DND-41 (cell line): ENCODE results near the gene IL22RA1.

Experiments
- CTCF ChIP-seq: IDR thresholded peaks from 2 replicates; pipeline ENCODE4 v1.5.1; 2012; ENCODE audit warnings: borderline replicate concordance, low read length, moderate library complexity, mild to moderate bottlenecking; ENCODE audit not compliant: poor library complexity, severe bottlenecking; ENCODE audit errors: extremely low read depth
- EZH2 ChIP-seq: IDR thresholded peaks from 3 replicates; pipeline ENCODE4 v1.6.1; 2012; ENCODE audit warnings: borderline replicate concordance, low read depth, mild to moderate bottlenecking, moderate library complexity, low read length, inconsistent platforms; ENCODE audit not compliant: severe bottlenecking

- TF ChIP-seq CTCF (no peak), EZH2 (no peak)
Measured at GRCh38 chr1:24124980-24125379, 18.0 kb downstream of the IL22RA1 start.
